Fibroblast of lung (primary cell): Measurements from ENCODE around the gene NUCB1. TPM values are rescaled to one million over a fixed set of nuclear protein-coding genes. Genes with fewer than 3 reads are reported as not detected.
"Not testable (repeated sequence)": the region's sequence is repeated elsewhere in the genome, so short reads cannot be mapped to it uniquely, and the experiment has no call there.

Source experiments
- DNase-seq, 2 donors: peaks; one replicate each; pipeline versions ENCODE4 v3.0.0 to v3.0.0-alpha.2; 2010; ENCODE audit warnings: low read depth in 2 of 2
- H2AFZ ChIP-seq: 2 replicates; pipeline ENCODE4 v1.5.1; 2012; ENCODE audit warnings: low read length, control low read depth, inconsistent platforms
- H3K27ac ChIP-seq: 2 replicates; pipeline ENCODE4 v1.5.1; 2011; ENCODE audit warnings: low read length, control low read depth; ENCODE audit not compliant: insufficient read depth
- H3K27me3 ChIP-seq: 2 replicates; pipeline ENCODE4 v1.5.1; 2011; ENCODE audit warnings: mild to moderate bottlenecking, low read length; ENCODE audit not compliant: control insufficient read depth, insufficient read depth
- H3K36me3 ChIP-seq: 2 replicates; pipeline ENCODE4 v1.5.1; 2011; ENCODE audit warnings: low read length; ENCODE audit not compliant: control insufficient read depth, insufficient read depth
- H3K4me1 ChIP-seq: 2 replicates; pipeline ENCODE4 v1.5.1; 2011; ENCODE audit warnings: low read length; ENCODE audit not compliant: control insufficient read depth, insufficient read depth; ENCODE audit errors: extremely low read depth
- H3K4me2 ChIP-seq: 2 replicates; pipeline ENCODE4 v1.5.1; 2011; ENCODE audit warnings: low read length, control low read depth; ENCODE audit not compliant: insufficient read depth; ENCODE audit errors: extremely low read depth
- H3K4me3 ChIP-seq, 4 experiments: fragments of 200-600 bp in 1 of 4; sonication (generic) in 1 of 4; replicated peaks in 1 of 4; 2 replicates each; pipeline ENCODE4 v1.5.1; 2011 to 2016; ENCODE audit warnings: low read length in 4 of 4, low read depth in 3 of 4, mild to moderate bottlenecking in 3 of 4, control low read depth in 2 of 4, inconsistent platforms in 1 of 4, mixed read lengths in 1 of 4; ENCODE audit not compliant: insufficient read depth in 1 of 4; ENCODE audit errors: control extremely low read depth in 1 of 4
- H3K79me2 ChIP-seq: 2 replicates; pipeline ENCODE4 v1.5.1; 2012; ENCODE audit warnings: mild to moderate bottlenecking, low read length, inconsistent platforms; ENCODE audit not compliant: control insufficient read depth, insufficient read depth
- H3K9ac ChIP-seq: 2 replicates; pipeline ENCODE4 v1.5.1; 2011; ENCODE audit warnings: mild to moderate bottlenecking, low read length, control low read depth; ENCODE audit not compliant: insufficient read depth
- H3K9me3 ChIP-seq: 2 replicates; pipeline ENCODE4 v1.5.1; 2012; ENCODE audit warnings: low read depth, low read length; ENCODE audit not compliant: control insufficient read depth, insufficient read depth
- H4K20me1 ChIP-seq: 2 replicates; pipeline ENCODE4 v1.5.1; 2011; ENCODE audit warnings: low read length; ENCODE audit not compliant: control insufficient read depth, insufficient read depth; ENCODE audit errors: extremely low read depth
- CTCF ChIP-seq, 2 donors: IDR thresholded peaks in 1 of 2; conservative IDR thresholded peaks in 1 of 2; 1 replicate in 1 of 2; 2 replicates in 1 of 2; pipeline ENCODE4 v1.5.1; 2011 to 2012; ENCODE audit warnings: low read length in 2 of 2, control low read depth in 1 of 2, inconsistent platforms in 1 of 2, low read depth in 1 of 2, mild to moderate bottlenecking in 1 of 2
- EZH2 ChIP-seq: IDR thresholded peaks from 2 replicates; pipeline ENCODE4 v1.5.1; 2012; ENCODE audit warnings: low read length, control low read depth, mild to moderate bottlenecking; ENCODE audit errors: missing control alignments
- polyA plus RNA-seq, 2 donors: library from polyadenylated mRNA; depleted of rRNA in 1 of 2; stranded (reverse) in 1 of 2; unstranded in 1 of 2; fragments of >200 nt; gene quantifications; 2 replicates each; pipeline ENCODE4 v1.2.1, GENCODE V29; 2011 to 2012; ENCODE audit warnings: missing spikeins in 1 of 2
- total RNA-seq: library from RNA; depleted of rRNA; stranded (reverse); fragments of >200 nt; gene quantifications from 2 replicates; pipeline ENCODE4 v1.2.1, GENCODE V29; 2014

Gene NUCB1
- total and polyA plus RNA-seq, 2 donors (not counting 1 experiment from before 2014, with no cell fraction given): 129 to 130 TPM

DNA sequence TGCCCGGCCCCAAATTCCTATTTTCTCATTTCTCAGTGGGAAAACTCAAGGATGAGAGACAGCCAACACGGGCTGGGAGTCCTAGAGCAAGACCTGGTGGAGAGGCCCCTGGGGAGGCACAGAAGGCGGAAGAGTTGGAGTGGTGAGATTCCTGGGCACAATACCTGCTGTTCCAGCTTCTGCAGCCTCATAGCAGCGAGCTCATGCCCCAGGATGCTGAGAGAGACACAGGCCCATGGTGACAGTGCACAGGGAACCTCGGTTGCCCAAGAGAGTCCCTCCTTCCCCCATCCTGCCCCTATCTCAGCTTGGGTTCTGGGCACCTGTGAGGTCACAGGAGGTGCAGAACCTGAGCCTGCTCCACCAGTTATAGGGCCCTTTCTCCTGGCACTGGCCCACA lies 2.9 kb upstream of the NUCB1 start:
- H2AFZ ChIP-seq: no peak overlapping the region
- TF ChIP-seq EZH2: no peak
- no peak for TF ChIP-seq CTCF (conservative IDR thresholded peaks at IDR 0.05 in 1 of 2, IDR thresholded peaks at IDR 0.05 in 1 of 2; ENCODE audit: low read depth in 1 of 2, low read length in 2 of 2)
- no peaks in the 10 kb centered on the region for H4K20me1 ChIP-seq
- no peak for DNase-seq
- no peaks in the 10 kb centered on the region for H3K27me3 ChIP-seq
- no peaks in the 10 kb centered on the region for H3K4me1 ChIP-seq
- peaks cover 15% of the 10 kb centered on the region for H3K79me2 ChIP-seq
- peaks cover 2% of the 10 kb centered on the region for H3K36me3 ChIP-seq
- no peaks in the 10 kb centered on the region for H3K9me3 ChIP-seq
- no peak overlapping the region for H3K27ac ChIP-seq
- H3K9ac ChIP-seq: no peak overlapping the region
- H3K4me2 ChIP-seq: no peak overlapping the region
- H3K4me3 ChIP-seq: no peak overlapping the region

DNA sequence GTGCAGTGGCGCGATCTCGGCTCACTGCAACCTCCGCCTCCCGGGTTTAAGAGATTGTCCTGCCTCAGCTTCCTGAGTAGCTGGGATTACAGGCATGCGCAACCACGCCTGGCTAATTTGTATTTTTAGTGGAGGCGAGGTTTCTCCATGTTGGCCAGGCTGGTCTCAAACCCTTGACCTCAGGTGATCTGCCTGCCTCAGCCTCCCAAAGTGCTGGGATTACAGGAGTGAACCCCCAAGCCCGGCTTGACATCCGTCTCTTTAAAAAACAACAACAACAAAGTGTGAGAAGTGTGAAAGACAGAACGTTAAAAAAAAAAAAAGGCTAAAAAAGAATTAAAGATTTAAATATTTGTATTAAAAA lies 744 bp upstream of the NUCB1 start:
- peaks cover 17% of the 10 kb centered on the region for H3K79me2 ChIP-seq
- H3K9ac ChIP-seq, H2AFZ ChIP-seq, H3K4me1 ChIP-seq, DNase-seq, H3K36me3 ChIP-seq, H3K9me3 ChIP-seq, H3K4me2 ChIP-seq, H4K20me1 ChIP-seq, H3K27me3 ChIP-seq: not testable (repeated sequence)
- H3K27ac ChIP-seq: peak overlapping the region; percentile 92
- H3K4me3 ChIP-seq: peak overlapping the region in 3 of 4 experiments; percentile 31 to 100 (median 79)

DNA sequence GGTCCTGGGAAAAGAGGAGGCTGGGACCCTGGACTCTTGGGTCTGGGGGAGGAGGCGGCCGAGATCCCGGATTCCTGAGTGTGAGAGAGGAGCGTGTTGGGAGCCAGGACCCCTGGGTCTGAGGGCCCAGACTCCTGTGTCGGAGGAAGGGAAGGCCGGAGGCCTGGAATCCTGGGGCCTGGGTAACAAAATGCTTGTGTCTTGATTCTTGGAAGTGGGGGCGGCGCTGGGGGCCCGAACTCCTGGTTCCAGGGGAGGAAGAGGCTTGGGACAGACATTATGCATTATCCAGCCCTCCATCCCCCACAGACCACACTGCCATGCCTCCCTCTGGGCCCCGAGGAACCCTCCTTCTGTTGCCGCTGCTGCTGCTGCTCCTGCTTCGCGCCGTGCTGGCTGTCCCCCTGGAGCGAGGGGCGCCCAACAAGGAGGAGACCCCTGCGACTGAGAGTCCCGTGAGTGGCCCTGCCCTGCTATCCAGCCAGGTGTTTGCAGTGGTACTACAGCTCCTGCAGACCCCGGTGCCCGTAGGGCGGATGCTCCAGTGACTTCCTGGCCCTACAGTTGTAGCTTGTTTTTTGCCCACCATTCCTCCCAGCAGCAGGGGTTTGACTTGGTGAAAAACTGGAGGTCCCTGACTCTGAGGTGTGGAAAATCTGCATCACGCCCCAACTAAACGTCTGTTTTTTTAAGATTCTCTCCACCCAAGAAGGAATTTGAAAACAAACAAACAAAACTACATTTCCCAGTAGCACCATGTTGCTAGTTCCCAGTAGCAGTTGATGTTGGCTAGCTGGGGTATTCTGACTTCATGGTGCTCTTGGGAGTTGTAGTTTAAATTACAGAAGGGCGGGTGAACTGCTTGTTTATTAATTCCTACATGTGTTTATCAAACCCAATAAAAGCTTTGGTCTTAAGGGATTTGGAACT lies 630 bp downstream of the NUCB1 start:
- H3K4me2 ChIP-seq: peak overlapping the region; percentile 98
- H3K27me3 ChIP-seq: no peaks in the 10 kb centered on the region
- H3K4me3 ChIP-seq: peak overlapping the region; percentile 79 to 100 (median 93)
- no peak for TF ChIP-seq EZH2
- H2AFZ ChIP-seq: peak overlapping the region; percentile 11
- peaks cover 6% of the 10 kb centered on the region for H3K36me3 ChIP-seq
- no peaks in the 10 kb centered on the region for H3K9me3 ChIP-seq
- H3K9ac ChIP-seq: peak overlapping the region; percentile 92
- peaks cover 17% of the 10 kb centered on the region for H3K79me2 ChIP-seq
- peak; percentile 33 to 60 for DNase-seq
- H4K20me1 ChIP-seq: no peaks in the 10 kb centered on the region
- peak overlapping the region; percentile 92 for H3K27ac ChIP-seq
- H3K4me1 ChIP-seq: no peaks in the 10 kb centered on the region

GRCh38 chr19:48902291-48902690 lies 2.2 kb downstream of the NUCB1 start:
- H3K4me2 ChIP-seq, H3K4me1 ChIP-seq, H2AFZ ChIP-seq, H4K20me1 ChIP-seq, DNase-seq, H3K4me3 ChIP-seq, H3K36me3 ChIP-seq, H3K9ac ChIP-seq, H3K27ac ChIP-seq, H3K27me3 ChIP-seq, H3K9me3 ChIP-seq: not testable (repeated sequence)
- peaks cover 17% of the 10 kb centered on the region for H3K79me2 ChIP-seq

DNA sequence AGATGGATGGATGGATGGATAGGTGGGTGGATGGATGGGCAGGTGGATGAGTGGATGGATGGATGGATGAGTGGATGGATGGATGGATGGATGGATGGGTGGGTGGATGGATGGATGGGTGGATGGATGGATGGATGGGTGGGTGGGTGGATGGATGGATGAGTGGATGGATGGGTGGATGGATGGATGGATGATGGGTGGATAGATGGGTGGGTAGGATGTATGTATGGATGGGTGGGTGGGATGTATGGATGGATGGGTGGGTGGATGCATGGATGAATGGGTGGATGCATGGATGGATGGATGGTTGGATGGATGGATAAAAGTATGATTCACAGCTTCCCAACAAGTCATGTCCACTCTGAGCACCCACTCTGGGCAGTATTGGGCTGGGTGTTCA lies 3.7 kb downstream of the NUCB1 start:
- Histone ChIP-seq H3K79me2 (peaks cover 17% of the 10 kb centered on the region), H3K36me3 (peaks cover 12% of the 10 kb centered on the region)
- not testable (repeated sequence) for H3K9me3 ChIP-seq, H4K20me1 ChIP-seq, H2AFZ ChIP-seq, DNase-seq, H3K27me3 ChIP-seq, H3K4me1 ChIP-seq, H3K9ac ChIP-seq, H3K4me3 ChIP-seq, H3K27ac ChIP-seq, H3K4me2 ChIP-seq
